GM21367 (cell line): ENCODE results near the gene NF1.

ENCODE experiments used
- ATAC-seq: cut with Tn5 transposase; IDR thresholded peaks from one replicate; pipeline ENCODE4 v1.9.1; 2021; ENCODE audit not compliant: unreplicated experiment

The NF1 gene

GRCh38 chr17:31424944-31425281 is 330.1 kb downstream of the NF1 start:
- ATAC-seq: no peak

GRCh38 chr17:31425282-31426040 is 330.7 kb downstream of the NF1 start:
- ATAC-seq: no peak
